ENCODE data around the gene LPP.
A peak's percentile ranks its signal among the peaks of the same experiment; 100 is the strongest.

GRCh38 chr3:188262913-188263683 is 109.1 kb downstream of the LPP start:
- TF ChIP-seq CTCF (IDR thresholded peaks at IDR 0.05) (no peak), POLR2A (IDR thresholded peaks at IDR 0.05) (no peak), POLR2AphosphoS5 (IDR thresholded peaks at IDR 0.05) (peak; percentile 62 to 74 (median 62)), EP300 (IDR thresholded peaks at IDR 0.05; ENCODE audit: low read depth) (peak; percentile 74)
